NCI-H526 treated with DMSO at 0.1 percent for 48 hours (cell line): ENCODE results near the gene CTNNBIP1.
"Not testable (repeated sequence)": the region's sequence is repeated elsewhere in the genome, so short reads cannot be mapped to it uniquely, and the experiment has no call there.

Experiments used
- DNase-seq: peaks from one replicate; lab custom pipeline; 2025; lab: John Stamatoyannopoulos, UW

Gene CTNNBIP1, protein sequence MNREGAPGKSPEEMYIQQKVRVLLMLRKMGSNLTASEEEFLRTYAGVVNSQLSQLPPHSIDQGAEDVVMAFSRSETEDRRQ

GRCh38 chr1:9910076-9910422, at the start of gene CTNNBIP1:
TSS of gene CTNNBIP1 (minus strand) at chr1:9910269. CDS start at chr1:9872064, 38,205 bp downstream.
- DNase-seq, result no peak

DNA sequence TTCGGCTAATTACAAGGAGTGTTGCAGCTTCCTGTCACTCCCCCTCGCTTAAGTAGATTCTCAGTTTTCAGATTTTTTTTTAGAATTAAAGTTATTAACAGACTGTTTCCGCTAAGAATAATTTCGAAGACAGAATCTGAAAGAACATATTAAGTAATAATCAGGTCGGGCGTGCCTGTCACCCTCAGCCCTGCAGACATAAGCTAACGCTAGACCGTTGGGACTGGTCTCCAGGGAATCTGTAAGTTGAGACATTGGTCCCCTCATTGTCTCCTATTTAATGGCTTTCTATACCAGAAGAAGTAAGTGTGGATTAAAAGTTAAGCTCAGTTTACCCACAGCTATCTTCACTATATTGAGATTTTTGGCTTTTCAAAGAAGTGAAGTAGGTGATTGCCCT, 47.7 kb upstream of the CTNNBIP1 start:
- no peak for DNase-seq

DNA sequence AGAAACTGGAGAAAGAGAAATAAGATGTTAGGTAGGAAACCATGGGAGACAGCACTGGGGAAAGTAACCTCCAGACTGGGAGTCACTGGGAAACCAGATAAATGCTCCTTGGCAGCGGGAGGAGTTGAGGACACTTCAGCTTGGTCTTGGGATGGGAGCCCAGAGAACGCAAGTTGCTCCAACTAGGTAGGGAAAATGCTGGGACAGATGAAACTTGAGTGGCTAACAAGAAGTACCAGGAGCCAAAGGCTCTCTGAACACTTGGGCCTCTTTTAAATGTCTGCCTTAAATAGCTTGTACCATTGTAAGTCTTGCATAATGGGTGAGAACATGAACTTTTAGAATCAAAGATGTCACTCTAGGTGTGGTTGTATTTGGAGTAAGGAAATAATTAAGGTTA, 36.2 kb upstream of the CTNNBIP1 start:
- DNase-seq, result no peak

DNA sequence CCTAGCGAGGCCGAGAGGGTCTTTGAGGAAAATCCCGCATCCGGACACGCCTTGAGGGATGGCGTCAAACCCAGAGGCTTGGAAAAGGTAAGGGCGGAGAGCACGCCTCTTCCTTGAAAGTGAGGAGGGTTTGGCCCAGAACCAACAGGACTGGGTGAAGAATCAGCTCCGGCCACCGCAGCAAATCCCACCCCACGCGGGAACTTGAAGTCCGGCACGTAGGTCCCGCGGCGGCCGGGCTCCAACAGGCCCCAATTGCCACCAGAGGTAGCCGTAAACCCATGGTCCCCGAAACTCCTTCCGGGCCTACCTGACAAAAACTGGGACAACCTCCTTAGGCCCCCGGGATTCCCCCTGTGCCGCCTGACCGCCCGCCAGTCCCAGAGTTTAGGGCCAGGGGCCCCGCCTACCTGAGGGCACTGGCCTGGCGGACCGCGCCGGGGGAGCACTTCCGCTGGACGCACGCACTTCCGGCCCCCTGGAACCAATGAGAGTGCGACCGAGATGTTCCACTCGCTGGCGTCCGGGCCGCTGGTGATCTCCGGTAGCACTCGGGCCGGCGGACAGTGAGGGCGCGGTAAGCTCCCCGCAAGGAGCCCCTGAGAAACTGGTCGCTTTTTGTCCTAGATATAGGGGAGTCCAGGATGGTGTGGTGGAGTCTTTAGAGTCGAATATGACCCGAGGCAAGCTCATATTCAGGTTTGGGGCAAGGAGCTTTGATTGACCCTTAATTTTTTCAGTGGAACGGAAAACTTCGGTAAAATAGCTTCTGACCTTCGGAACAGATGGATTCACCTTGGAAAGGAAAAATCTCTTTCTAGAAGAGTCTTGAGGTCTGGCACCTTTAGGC, 33.1 kb upstream of the CTNNBIP1 start, which contains the start of the genes LZIC and NMNAT1:
Gene LZIC (minus strand): TSS at position 453 of the 850 bp plus-strand sequence. CDS start 6,772 bp downstream, outside the sequence.
Gene NMNAT1 (plus strand): TSS at position 537 of the 850 bp plus-strand sequence. CDS start 28,599 bp downstream, outside the sequence.
- peak; percentile 78 for DNase-seq

DNA sequence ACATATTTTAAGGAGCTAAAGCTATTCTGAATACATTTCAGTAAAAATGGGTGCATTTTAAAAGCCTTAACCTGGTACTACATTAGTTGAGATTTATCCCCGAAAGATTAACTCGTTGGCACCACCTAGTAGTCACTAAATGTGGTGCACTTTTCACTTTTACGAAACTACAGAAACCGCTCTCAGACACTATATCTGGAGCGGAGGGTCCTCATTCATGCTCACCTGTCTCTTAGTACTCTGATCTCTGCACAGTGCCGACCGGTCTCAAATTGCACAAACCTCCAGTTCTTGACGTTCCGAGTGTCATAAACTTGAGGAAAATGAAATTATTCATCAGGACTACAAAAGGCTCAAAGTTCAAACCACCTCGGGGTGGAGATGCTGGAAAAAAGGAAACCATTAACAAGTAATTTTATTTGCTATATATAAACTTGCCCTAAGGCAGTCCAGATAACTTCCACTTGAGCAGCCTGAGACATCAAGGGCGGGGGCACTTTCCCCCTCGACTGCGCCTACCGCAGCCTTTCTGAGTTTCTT, 32.4 kb upstream of the CTNNBIP1 start:
- DNase-seq, result peak; percentile 6

- no peak for DNase-seq
These were observed 19.6 kb upstream of the CTNNBIP1 start for GRCh38 chr1:9929431-9930385.

DNA sequence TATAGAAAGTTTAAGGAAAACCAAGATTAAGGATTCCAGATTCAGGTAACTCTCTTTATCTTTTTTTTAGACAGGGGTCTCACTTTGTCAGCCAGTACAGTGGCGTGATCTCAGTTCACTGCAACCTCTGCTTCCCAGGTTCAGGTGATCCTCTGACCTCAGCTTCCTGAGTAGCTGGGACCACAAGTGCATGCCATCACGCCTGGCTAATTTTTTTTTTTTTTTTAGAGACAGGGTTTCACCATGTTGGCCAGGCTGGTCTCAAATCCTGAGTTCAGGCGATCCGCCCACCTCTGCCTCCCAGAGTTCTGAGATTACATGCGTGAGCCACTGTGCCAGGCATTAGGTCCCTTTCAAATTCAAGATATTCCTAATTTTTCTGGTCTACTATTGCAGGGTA, 17.2 kb upstream of the CTNNBIP1 start:
- DNase-seq, result no peak

DNA sequence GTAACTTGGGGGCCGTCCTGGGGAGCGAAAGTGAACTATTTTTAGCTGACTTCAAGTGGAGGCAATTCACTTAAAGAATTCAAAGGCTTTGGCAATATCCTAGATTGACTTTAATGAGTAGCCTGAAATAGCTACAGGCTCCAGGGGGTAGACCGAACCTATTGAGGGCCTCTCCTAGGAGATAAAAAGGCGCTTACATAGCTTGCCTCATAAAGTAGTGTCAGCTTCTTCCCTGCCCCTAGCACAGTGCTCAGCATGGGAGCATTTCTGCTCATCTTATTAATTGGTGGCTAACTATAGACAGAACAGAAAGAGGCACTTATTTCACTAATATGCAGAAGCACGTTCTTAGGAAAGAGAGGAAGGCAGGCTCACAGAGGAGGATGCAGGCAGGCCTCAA, 12.3 kb upstream of the CTNNBIP1 start:
- DNase-seq, result no peak

- no peak for DNase-seq
These were observed 10.5 kb upstream of the CTNNBIP1 start for GRCh38 chr1:9920606-9921005.

DNA sequence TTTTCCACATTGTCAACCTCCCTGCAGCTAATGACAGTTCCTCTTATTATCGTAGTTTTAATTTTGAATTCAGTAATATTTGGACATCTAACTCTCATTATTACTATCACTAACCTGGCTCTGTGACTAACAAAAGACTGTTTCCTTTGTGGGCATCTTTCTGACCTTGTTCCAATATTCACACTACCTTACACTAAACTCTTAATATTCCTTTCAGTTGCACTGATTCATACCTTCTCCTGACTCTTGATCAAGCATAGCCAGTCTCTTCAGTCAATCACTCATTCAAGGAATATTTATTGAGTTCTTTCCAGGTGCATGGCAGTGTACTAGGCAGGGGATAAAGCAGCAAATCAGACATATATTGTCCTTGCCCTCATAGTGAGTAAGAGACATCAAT, 7.8 kb upstream of the CTNNBIP1 start:
- DNase-seq, result no peak

DNA sequence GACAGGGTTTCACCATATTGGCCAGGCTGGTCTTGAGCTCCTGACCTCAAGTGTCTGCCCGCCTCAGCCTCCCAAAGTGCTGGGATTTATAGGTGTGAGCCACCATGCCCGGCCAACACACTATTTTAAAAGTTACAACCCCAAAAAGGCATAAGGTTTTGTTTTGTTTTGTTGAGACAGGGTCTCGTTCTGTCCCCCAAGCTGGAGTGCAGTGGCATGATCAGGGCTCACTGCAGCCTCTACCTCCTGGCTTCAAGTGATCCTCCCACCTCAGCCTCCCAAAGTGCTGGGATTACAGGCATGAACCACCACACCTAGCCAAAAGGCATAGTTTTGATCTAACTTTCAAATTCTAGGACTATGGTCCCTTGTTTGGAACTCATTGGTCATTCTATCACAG, 7.4 kb upstream of the CTNNBIP1 start:
- not testable (repeated sequence) for DNase-seq

- no peak for DNase-seq
These were observed 6.4 kb upstream of the CTNNBIP1 start for GRCh38 chr1:9916452-9916851.

DNA sequence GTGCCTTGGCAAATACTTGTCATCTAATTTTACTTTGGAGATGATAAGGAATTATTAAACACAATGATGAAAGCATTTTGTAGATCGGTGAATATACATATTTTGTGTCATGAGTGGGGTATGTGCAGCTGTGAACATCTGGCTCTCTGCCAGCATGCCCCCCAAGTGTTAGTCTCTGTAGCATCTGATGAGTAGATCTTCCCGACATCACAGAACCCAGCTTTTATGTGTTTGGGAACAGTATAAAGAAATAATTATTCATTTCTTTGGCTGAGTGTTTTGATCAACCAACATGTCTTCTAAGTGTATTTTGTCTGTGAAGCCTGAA, 4.5 kb upstream of the CTNNBIP1 start:
- DNase-seq, result no peak

DNA sequence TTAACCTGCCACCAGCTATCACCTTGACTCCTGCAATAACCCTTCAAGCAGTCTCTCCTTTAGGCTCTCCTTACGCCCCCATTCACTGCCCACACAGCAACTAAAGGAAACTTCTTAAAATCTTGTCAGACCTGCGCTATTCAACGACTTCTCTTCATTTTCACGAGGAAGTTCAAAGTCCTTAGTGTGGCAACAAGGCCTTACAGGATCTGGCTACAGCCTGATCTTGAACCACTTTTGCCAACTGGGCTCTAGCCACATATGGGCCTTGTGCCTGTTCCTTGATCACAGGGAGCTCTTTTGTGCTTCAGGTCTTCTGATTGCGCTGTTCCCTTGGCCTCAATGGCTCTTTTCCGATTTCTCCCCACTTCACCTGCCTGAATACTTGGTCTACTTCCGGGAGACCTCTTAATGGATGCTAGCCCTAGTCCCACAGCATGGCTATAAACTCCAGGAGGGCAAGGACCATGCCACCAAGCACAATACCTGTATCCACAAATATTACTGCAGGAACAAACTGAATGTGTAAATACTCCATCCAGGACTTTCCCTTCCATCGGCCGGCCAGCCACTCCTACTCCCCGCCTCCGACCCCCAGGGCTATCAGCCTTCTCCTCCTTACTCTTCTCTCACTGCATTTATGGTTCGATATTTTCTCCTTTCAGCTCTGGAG, 2.3 kb upstream of the CTNNBIP1 start:
- no peak for DNase-seq

- DNase-seq, result peak; percentile 83
These were observed 532 bp upstream of the CTNNBIP1 start for GRCh38 chr1:9910423-9911178.

DNA sequence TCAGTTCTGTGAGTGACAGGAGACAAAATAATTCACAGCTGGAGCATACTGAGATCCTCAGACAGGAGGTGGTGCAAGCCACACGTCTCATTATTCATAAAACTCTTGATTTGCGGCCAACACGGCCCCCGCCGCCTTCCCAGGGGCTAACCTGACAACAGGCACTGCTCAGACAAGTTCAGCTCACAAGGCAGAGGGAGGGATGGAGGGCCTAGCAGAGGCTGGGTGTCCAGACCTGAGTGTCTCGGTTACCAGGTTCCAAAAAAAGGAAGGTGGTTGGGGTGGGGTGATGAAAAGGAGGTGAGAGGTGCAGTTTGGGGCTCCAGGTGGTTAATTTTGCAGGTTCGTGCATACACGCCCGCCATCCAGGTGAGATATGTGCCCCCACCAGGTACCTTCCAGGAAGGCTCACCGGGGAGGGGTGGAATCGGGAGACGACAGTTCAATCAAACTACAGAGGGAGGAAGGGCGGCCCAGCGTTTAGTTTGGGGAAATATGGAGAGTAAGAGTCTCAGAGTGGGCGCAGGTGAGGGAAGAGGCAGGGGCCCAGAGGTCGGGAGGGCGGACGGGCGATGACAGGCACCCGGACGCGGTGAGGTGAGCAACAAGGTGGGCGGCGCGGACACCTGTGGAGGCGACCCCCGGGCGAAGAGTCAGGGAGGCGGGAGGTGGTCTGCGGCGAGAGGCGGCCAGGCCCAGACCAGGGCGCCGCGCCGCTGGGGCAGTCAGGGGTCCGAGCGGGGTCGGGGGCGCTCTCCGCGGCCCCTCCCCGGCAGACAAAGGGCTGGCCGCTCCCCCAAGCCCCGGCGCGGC, 629 bp downstream of the CTNNBIP1 start:
- no peak for DNase-seq

DNA sequence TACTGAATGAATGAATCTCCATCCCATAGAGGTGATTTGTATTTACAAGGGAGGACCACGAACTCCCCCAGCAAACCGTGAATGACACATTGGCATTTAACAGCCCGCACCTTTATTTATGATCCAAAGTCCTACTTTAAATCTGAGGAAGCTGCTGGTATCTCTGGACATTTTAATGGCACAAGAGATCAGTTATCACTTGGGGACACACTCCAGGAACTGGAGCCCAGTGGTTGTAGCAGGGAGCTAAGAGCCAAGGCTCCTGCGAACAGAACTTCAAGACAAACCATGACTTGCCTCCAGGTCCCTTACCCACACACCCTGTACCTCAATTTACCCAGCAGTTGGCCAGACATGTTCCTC, 1.2 kb downstream of the CTNNBIP1 start:
- no peak for DNase-seq

- DNase-seq, result no peak
These were observed 2.6 kb downstream of the CTNNBIP1 start for GRCh38 chr1:9907441-9907840.

DNA sequence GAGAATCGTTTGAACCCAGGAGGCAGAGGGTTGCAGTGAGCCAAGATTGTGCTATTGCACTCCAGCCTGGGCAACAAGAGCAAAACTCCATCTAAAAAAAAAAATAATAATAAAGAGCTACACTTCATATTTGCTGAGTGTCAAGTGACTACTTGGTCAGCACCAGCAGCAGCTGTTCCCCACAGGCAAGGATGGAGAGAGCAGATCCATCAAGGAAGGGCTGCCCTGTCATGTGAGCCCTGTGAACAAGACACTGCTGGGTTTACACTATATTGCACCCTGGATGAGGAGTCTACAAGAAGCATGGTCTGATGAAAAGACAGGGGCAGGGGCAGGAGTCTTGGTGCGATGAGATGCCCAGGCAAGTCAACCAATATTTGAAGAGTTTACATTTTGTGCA, 3.6 kb downstream of the CTNNBIP1 start:
- no peak for DNase-seq

- no peak for DNase-seq
These were observed 5.1 kb downstream of the CTNNBIP1 start for GRCh38 chr1:9905010-9905409.
